Ovary (tissue), 9 donors: ENCODE data around the gene C2CD4C. TPM values are rescaled to one million over a fixed set of nuclear protein-coding genes. Genes with fewer than 3 reads are reported as not detected.

Experiments used
- DNase-seq, 5 donors: peaks; one replicate each; pipeline ENCODE4 v3.0.0-alpha.2; 2019 to 2020
- H3K27ac ChIP-seq, 2 donors: fragments of 200-600 bp; one replicate each; pipeline versions ENCODE4 v1.5.1 to v1.8.0; 2019 to 2022
- H3K27me3 ChIP-seq: fragments of 200-600 bp; one replicate; pipeline ENCODE4 v1.8.0; 2022
- H3K36me3 ChIP-seq: fragments of 200-600 bp; sonication (generic); one replicate; pipeline ENCODE4 v1.5.1; 2019
- H3K4me1 ChIP-seq: one replicate; pipeline ENCODE4 v1.8.1; 2013; ENCODE audit warnings: mild to moderate bottlenecking, moderate library complexity; ENCODE audit not compliant: insufficient read depth
- H3K4me3 ChIP-seq: fragments of 200-600 bp; sonication (generic); one replicate; pipeline ENCODE4 v1.5.1; 2017
- H3K9me3 ChIP-seq, 2 donors: fragments of 200-600 bp in 1 of 2; sonication (generic) in 1 of 2; one replicate each; pipeline versions ENCODE4 v1.5.1 to v1.8.1; 2013 to 2019; ENCODE audit warnings: mild to moderate bottlenecking in 1 of 2, moderate library complexity in 1 of 2
- CTCF ChIP-seq, 3 donors: fragments of 450-650 bp in 2 of 3; fragments of 200-600 bp in 1 of 3; IDR thresholded peaks; one replicate each; pipeline versions ENCODE4 v1.5.1 to v1.8.0; 2016 to 2022; ENCODE audit warnings: antibody characterized with exemption in 3 of 3, mild to moderate bottlenecking in 1 of 3
- EP300 ChIP-seq: sonication (generic); formaldehyde crosslinking; IDR thresholded peaks from one replicate; pipeline ENCODE4 v1.6.1; 2017; ENCODE audit warnings: antibody characterized with exemption
- POLR2A ChIP-seq: fragments of 450-650 bp; IDR thresholded peaks from one replicate; pipeline ENCODE4 v1.6.1; 2017; ENCODE audit warnings: antibody characterized with exemption, mild to moderate bottlenecking, moderate library complexity
- WGBS, 3 donors: extraction: QIAGEN DNeasy Blood & Tissue Kit in 1 of 3; methylation state at CpG; one replicate each; pipeline versions ENCODE4 v1.1.5 to v1.1.7; 2013 to 2017; 5-methylcytosine and 5-hydroxymethylcytosine counted together
- intact Hi-C, 4 donors: fragments of 100-400 bp; cut with DNase I; formaldehyde crosslinking; loops; one replicate each; pipeline versions ENCODE4 v1.11.0 to v1.15.1; 2022 to 2023
- polyA plus RNA-seq, 2 donors: library from polyadenylated mRNA; stranded (reverse); fragments of 200-250 nt in 1 of 2; fragments of 350-450 nt in 1 of 2; fragmentation: Illumina TruSeq in 1 of 2; extraction: RNeasy Lipid Tissue Mini Kit (QIAGEN cat#74804) in 1 of 2; gene quantifications; one replicate each; pipeline ENCODE4 v1.2.3, GENCODE V29; 2013 to 2014
- total RNA-seq, 7 donors: library from RNA; depleted of rRNA in 2 of 7; stranded (reverse); fragments of >200 nt in 2 of 7; fragmentation: NEBNext Ultra II Directional in 3 of 7; extraction: Animal tissue kit (Norgen Biotek cat#: 25700) in 3 of 7; gene quantifications; one replicate each; pipeline versions ENCODE4 v1.1.0 to v1.2.4, GENCODE V29; 2016 to 2023
- donor health status: DM: no; HTN: no; CAD: no; lungs with moderate emphysema.
- donor health status: DM: no; HTN: no; CAD: no.
- donor health status: Bipolar disorder and iron deficiency.
- donor health status: DM: yes; HTN: yes; CAD: no.
- donor health status: DM: no; HTN: no; CAD: no.
- donor health status: DM: yes; HTN: yes; CAD: no.

C2CD4C gene
- total and polyA plus RNA-seq, 9 donors: 0.12 to 2.3 (median 0.42) TPM; not detected in 3

DNA sequence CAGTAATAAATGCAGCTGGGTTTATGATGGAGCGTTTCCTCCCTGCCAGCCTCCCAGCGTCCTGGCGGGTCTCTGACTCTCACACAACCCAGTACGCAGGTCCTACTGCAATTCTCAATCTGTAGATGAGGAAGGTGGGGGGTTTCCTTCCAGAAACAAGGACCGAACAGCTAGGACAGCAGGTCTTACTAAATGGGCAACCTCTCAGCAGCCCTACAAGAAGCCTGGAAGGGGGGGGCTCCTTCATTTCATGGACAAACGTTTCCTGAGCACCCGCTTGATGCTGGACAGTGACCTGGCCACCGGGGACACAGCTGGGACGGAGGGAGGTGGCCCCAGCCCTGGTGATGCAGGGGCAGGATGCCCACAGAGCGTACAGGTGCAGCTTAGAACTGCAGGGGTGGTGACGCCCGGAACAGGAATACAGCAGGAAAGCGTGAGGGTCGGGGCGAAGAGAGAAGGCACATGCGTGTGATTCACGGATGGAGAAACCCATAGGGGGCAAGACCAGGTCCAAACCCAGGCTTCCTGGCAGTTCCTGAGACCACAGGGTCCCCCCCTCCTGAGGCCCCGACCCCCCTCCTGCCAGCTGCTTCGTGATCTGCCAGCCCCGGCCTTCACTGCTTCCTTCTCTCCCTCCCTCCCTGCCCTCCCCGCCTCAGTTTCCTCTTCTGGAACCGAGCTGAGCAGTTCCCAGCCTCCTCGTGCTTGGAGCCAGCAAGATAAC lies 732 bp upstream of the C2CD4C start:
- 0 to 7% (median 3%) methylated on average over 23 of the region's 23 CpGs for WGBS, 3 donors
- no peaks in the 10 kb centered on the region for H3K36me3 ChIP-seq
- intact Hi-C loops: no loop called here
- peaks cover 3% of the 10 kb centered on the region for H3K4me1 ChIP-seq
- no peak overlapping the region for H3K27ac ChIP-seq
- DNase-seq: peak in 2 of 5 donors; percentile 12 to 24
- peak overlapping the region; percentile 41 for H3K4me3 ChIP-seq
- H3K27me3 ChIP-seq: no peaks in the 10 kb centered on the region
- H3K9me3 ChIP-seq: no peaks in the 10 kb centered on the region
- no peak for TF ChIP-seq POLR2A
- TF ChIP-seq EP300: no peak
- TF ChIP-seq CTCF (IDR thresholded peaks at IDR 0.05): no peak

- Histone ChIP-seq H3K27me3 (no peaks in the 10 kb centered on the region), H3K27ac (no peak overlapping the region), H3K4me3 (peak overlapping the region; percentile 41), H3K4me1 (peaks cover 3% of the 10 kb centered on the region), H3K9me3 (no peaks in the 10 kb centered on the region), H3K36me3 (no peaks in the 10 kb centered on the region)
- no peak for TF ChIP-seq POLR2A
- TF ChIP-seq CTCF (IDR thresholded peaks at IDR 0.05): no peak
- DNase-seq: peak in 2 of 5 donors; percentile 21 to 38
- WGBS, 3 donors: 0% methylated on average over 18 to 30 of the region's 30 CpGs
- intact Hi-C loops: no loop called here
Observed at GRCh38 chr19:408441-408901, 476 bp downstream of the C2CD4C start.

DNA sequence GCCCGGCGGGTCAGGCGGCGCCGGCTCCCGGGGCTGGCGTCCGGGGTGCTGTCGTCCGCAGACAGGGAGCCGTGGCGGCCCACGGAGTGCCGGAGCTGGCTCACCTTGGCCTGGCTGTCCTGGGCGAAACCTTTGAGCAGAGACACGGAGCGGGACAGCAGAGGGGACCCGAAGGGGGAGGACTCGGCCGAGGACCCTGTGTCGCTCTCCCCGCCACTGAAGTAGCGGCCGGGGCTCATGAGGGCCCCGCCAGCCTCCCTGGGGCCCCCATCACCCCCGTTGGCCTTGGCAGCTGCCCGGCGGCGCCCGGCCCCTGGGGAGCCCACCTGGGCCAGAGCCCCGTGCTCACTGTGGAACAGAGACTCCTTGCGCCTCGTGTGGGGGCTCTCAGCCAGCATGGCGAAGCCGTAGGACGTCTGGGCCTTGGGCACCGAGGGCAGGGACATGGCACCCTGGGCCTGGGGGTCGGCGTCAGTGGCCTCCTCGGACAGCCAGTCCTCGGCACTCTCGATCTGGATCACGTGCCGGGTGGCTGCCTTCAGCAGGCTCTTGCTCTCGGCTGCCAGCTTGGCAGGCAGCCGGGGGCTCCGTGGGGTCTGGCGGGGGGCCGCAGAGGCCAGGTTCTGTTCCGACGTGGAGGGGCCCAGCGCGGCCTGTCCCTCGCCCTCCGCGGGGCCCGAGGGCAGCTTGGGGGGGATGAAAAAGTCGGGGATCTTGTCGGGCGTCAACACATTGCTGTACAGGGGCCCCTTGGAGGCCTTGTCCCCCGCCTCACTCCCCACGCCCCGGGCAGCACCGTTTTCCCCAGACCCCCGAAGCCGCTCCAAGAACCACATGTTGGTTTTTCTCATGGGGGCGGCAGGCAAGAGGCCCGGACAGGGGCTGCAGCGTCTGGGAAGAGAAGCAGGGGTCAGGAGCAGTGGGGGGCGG lies 1.2 kb downstream of the C2CD4C start:
- H3K27me3 ChIP-seq: no peaks in the 10 kb centered on the region
- no peaks in the 10 kb centered on the region for H3K9me3 ChIP-seq
- no peak for TF ChIP-seq CTCF (IDR thresholded peaks at IDR 0.05)
- no peak for TF ChIP-seq POLR2A
- TF ChIP-seq EP300: no peak
- intact Hi-C loops: no loop called here
- peak in 1 of 5 donors; percentile 35 for DNase-seq
- H3K36me3 ChIP-seq: no peaks in the 10 kb centered on the region
- H3K4me3 ChIP-seq: peak overlapping the region; percentile 41
- 58 to 68% (median 62%) methylated on average over 59 to 70 of the region's 70 CpGs for WGBS, 3 donors
- peaks cover 3% of the 10 kb centered on the region for H3K4me1 ChIP-seq
- no peak overlapping the region for H3K27ac ChIP-seq

DNA sequence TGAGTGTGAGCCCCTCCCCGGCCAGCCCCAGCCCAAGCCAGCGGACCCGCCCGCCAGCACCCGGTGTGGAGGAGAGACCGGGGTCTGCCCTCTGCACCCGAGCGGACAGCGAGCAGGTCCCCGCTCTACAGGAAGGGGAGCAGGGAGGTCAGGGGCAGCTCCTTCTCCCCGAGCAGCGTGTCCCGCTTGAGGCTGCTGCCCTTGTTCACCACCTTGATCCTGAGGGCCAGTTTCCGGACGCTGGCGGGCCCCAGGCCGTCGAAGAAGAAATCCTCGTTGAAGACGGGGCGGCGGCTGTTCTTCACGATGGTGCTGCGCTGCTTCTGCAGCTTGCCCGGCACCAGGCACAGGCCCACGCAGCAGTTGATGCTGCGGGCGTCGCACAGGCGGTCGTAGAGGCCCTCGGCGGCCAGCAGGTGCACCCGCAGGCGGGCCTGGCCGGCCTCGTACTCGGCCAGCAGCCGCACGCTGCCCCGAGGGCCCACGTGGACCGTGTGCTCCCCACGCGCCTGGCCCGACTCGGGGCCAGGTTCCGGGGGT lies 1.9 kb downstream of the C2CD4C start:
- Histone ChIP-seq H3K4me1 (peaks cover 3% of the 10 kb centered on the region), H3K27me3 (no peaks in the 10 kb centered on the region), H3K36me3 (no peaks in the 10 kb centered on the region), H3K27ac (no peak overlapping the region), H3K4me3 (no peak overlapping the region), H3K9me3 (no peaks in the 10 kb centered on the region)
- WGBS, 3 donors: 71 to 84% (median 83%) methylated on average over 44 to 48 of the region's 48 CpGs
- TF ChIP-seq POLR2A: no peak
- intact Hi-C loops: no loop called here
- DNase-seq: peak in 1 of 5 donors; percentile 35
